ENCODE measurements around the gene P2RX5.
"Not testable (repeated sequence)": the region's sequence is repeated elsewhere in the genome, so short reads cannot be mapped to it uniquely, and the experiment has no call there.

Gene P2RX5

GRCh38 chr17:3708366-3708765 lies 12.4 kb upstream of the P2RX5 start:
- no peak overlapping the region for H3K27ac ChIP-seq
- H3K9me3 ChIP-seq, result no peaks in the 10 kb centered on the region
- TF ChIP-seq CTCF (IDR thresholded peaks at IDR 0.05), result no peak
- peaks cover 18% of the 10 kb centered on the region for H3K36me3 ChIP-seq
- H3K27me3 ChIP-seq, result no peaks in the 10 kb centered on the region
- H3K4me3 ChIP-seq (ENCODE audit: low read depth in 1 of 2, low read length in 1 of 2), result no peak overlapping the region
- H3K4me1 ChIP-seq (ENCODE audit: control insufficient read depth in 1 of 2, insufficient read depth in 1 of 2, low read depth in 1 of 2, low read length in 1 of 2), result no peaks in the 10 kb centered on the region

GRCh38 chr17:3705718-3705984 lies 9.7 kb upstream of the P2RX5 start:
- H3K9me3 ChIP-seq; H3K36me3 ChIP-seq; H3K4me3 ChIP-seq (ENCODE audit: low read depth in 1 of 2, low read length in 1 of 2); H3K27me3 ChIP-seq; H3K4me1 ChIP-seq (ENCODE audit: control insufficient read depth in 1 of 2, insufficient read depth in 1 of 2, low read depth in 1 of 2, low read length in 1 of 2); H3K27ac ChIP-seq: not testable (repeated sequence)

GRCh38 chr17:3704931-3705717 lies 9.2 kb upstream of the P2RX5 start:
- no peaks in the 10 kb centered on the region for H3K4me1 ChIP-seq (ENCODE audit: control insufficient read depth in 1 of 2, insufficient read depth in 1 of 2, low read depth in 1 of 2, low read length in 1 of 2)
- no peak for TF ChIP-seq CTCF (IDR thresholded peaks at IDR 0.05)

GRCh38 chr17:3702041-3702539 lies 6.1 kb upstream of the P2RX5 start:
- not testable (repeated sequence) for H3K9me3 ChIP-seq; H3K27ac ChIP-seq; H3K4me1 ChIP-seq (ENCODE audit: control insufficient read depth in 1 of 2, insufficient read depth in 1 of 2, low read depth in 1 of 2, low read length in 1 of 2); H3K4me3 ChIP-seq (ENCODE audit: low read depth in 1 of 2, low read length in 1 of 2); H3K36me3 ChIP-seq
- peaks cover 15% of the 10 kb centered on the region for H3K27me3 ChIP-seq

More at GRCh38 chr17:3704931-3705717, 9.2 kb upstream of the P2RX5 start:
- H3K9me3 ChIP-seq, result no peaks in the 10 kb centered on the region
- no peak overlapping the region for H3K27ac ChIP-seq
- no peak overlapping the region for H3K4me3 ChIP-seq (ENCODE audit: low read depth in 1 of 2, low read length in 1 of 2)
- no peaks in the 10 kb centered on the region for H3K36me3 ChIP-seq
- H3K27me3 ChIP-seq, result no peaks in the 10 kb centered on the region

GRCh38 chr17:3699951-3700350 lies 4.0 kb upstream of the P2RX5 start:
- no peak for TF ChIP-seq CTCF (IDR thresholded peaks at IDR 0.05)
- no peaks in the 10 kb centered on the region for H3K36me3 ChIP-seq
- peaks cover 34% of the 10 kb centered on the region for H3K27me3 ChIP-seq
- peaks cover 14 to 17% of the 10 kb centered on the region in 2 experiments for H3K4me1 ChIP-seq (ENCODE audit: control insufficient read depth in 1 of 2, insufficient read depth in 1 of 2, low read depth in 1 of 2, low read length in 1 of 2)
- H3K4me3 ChIP-seq (ENCODE audit: low read depth in 1 of 2, low read length in 1 of 2), result no peak overlapping the region
- no peaks in the 10 kb centered on the region for H3K9me3 ChIP-seq
- H3K27ac ChIP-seq, result no peak overlapping the region

- Histone ChIP-seq H3K27ac (no peak overlapping the region), H3K4me1 (ENCODE audit: control insufficient read depth in 1 of 2, insufficient read depth in 1 of 2, low read depth in 1 of 2, low read length in 1 of 2) (peaks cover 14 to 17% of the 10 kb centered on the region in 2 experiments), H3K36me3 (no peaks in the 10 kb centered on the region), H3K9me3 (no peaks in the 10 kb centered on the region), H3K4me3 (ENCODE audit: low read depth in 1 of 2, low read length in 1 of 2) (no peak overlapping the region), H3K27me3 (peaks cover 52% of the 10 kb centered on the region)
- TF ChIP-seq CTCF (IDR thresholded peaks at IDR 0.05), result no peak
These were observed 2.2 kb upstream of the P2RX5 start for GRCh38 chr17:3698139-3698538.

Measured in neutrophil (primary cell).